ENCODE data around the gene DUXB.

Gene DUXB

DNA sequence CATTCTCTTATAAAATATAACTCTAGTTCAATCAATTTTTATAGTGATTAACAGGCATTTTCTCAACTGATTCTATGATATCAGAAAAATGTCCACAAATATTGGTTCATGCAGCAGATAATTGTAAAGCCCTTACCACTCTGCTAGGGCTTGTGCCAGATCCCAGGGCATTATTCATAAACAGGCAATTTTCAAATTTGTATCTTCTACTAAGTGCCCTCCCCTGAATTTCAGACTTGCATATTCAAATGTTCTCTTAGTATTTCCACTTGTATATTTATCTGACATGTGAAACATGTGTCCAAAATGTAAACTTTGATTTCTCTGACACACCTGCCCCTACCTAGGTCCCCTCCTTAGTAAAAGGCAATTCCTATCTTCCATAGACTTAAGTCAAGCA, 33.8 kb downstream of the DUXB start:
- DNase-seq (ENCODE audit: insufficient read length, low spot score): no peak
- FAIRE-seq: no peak

DNA sequence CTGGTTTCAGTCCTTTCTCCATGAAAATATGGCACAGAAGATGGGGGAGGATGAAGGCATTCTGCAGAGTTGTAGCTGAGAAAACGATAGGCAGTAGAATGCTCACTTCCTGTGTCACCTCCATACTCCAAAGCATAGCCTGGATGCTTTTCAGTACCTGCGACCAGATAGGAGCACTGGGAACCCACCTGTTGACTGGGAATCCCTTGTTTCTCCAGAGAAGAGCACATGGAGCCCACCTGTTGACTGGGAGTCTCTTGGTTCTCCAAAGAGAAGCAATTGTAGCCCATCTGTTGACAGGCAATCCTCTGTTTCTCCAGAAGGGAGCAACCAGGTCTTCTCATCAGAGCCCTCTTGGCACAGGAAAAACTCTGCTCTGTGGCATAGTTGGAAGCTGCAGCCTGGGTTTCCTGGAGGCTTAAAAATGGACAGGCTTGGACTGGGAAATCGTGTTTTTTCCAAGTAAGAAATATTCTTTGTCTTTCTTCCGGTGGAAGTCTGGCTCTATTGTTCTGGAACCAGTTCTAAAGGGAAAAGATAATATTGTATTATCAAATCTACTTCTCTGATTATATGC, 40.4 kb downstream of the DUXB start:
- FAIRE-seq (no peak), DNase-seq (ENCODE audit: insufficient read length, low spot score) (no peak)

DNA sequence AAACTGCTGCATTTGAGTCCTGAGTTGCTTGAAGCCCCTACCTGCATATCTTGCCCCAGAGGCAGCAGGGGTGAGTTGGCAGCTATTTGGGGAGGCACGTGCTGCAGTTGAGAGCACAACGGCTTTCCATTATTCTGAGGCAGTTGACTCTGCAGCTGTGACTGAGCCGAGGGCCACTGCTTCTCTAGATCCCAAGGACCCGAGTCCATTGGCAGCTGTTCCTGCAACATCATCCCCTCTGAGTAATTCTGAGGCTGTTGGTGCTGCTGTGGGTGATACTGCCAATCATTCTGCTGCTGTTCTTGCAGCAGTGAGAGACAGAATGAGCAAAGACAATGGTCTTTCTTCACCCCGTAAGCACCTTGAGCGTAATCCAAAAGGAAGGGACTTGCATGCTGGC, 40.9 kb downstream of the DUXB start:
- no peak for DNase-seq (ENCODE audit: insufficient read length, low spot score)
- no peak for FAIRE-seq

DNA sequence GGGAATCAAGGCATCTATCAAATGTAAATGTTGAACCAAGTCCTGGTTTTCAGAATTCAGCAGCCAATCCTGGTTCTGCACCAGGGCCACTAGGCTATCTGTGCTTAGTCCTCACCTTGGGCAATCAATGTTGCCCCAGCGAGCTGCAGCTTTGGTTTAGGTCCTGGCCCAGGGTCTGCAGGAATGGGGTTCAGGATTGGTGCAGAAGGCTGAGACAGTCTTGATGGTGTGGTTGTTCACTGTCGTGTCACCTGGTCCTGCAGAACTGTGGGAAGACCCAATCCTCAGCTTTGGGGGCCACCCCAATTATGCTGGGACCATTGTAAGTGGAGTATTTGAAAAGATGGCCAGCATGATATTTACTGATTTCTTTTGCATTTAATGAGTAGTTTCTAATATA, 43.1 kb downstream of the DUXB start:
- DNase-seq (ENCODE audit: insufficient read length, low spot score): no peak

DNA sequence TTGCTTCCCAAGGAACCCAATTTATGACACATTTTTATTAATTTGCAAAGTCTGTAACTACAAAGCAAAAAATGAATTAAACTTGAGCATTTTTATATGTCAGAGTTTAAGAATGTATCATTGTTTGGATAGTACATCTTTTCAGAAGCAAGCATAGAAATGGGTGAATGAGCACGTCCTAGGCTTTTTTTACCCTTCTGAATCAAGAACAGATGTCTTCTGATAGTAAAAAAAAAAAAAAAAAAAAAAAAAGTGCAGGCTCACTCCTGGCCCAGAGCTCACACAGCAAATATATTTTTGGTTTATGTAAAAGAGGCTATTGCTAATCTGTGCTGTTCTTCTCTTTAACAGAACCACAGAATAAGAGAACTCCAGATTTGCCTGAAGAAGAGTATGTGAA, 47.3 kb downstream of the DUXB start:
- FAIRE-seq (no peak), DNase-seq (ENCODE audit: insufficient read length, low spot score) (no peak)

More for the DNA sequence above, 43.1 kb downstream of the DUXB start:
- no peak for FAIRE-seq

DNA sequence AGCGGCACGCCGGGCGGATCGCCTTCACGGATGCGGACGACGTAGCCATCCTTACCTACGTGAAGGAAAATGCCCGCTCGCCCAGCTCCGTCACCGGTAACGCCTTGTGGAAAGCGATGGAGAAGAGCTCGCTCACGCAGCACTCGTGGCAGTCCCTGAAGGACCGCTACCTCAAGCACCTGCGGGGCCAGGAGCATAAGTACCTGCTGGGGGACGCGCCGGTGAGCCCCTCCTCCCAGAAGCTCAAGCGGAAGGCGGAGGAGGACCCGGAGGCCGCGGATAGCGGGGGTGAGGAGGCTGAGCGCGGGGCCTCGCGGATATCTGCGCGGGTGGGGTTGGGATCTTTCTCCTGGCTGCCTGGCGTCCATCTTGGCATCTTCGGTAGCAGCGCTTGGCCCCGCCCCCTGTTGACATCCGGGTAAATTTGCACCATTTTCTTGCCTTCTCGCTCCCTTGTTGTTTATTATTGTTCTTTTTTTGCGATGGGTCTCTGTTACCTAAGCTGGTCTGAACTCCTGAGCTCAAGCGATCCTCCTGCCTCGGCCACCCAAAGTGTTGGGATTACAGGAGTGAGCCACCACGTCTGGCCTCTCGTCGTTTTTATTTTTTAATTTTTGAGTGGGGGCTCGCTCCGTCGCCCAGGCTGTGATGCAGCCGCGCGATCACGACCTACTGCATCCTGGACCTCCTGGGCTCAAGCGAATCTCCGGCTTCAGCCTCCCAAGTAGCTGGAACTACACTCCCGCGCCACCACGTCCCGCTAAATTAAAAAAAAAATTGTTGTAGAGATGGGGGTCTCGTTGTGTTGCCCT, 52.8 kb downstream of the DUXB start:
- FAIRE-seq (no peak), DNase-seq (ENCODE audit: insufficient read length, low spot score) (peak; percentile 87)

DNA sequence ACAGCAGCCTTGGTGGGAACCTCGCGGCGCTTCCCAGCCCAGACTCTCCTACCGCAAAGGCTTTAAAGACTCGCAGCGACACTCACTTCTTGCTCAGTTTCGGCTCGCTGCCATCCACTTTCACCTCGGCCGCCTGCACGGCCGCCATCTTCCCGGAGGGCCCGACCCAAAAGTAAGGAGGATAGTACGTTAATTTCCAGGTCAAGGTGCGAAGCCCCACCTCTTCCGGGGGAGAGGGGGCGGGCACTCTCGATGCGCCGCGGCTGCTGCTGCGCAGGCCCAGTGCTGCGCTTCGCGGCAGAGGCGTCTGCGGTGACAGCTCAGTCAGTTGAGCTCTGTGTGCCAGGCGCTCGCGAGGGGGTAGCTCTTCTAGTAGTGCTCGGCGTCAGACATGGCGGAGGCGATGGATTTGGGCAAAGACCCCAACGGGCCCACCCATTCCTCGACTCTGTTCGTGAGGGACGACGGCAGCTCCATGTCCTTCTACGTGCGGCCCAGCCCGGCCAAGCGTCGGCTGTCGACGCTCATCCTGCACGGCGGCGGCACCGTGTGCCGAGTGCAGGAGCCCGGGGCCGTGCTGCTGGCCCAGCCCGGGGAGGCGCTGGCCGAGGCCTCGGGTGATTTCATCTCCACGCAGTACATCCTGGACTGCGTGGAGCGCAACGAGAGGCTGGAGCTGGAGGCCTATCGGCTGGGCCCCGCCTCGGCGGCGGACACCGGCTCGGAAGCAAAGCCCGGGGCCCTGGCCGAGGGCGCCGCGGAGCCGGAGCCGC, 53.6 kb downstream of the DUXB start, which contains the start of the genes KARS1 and TERF2IP:
Gene KARS1, minus strand, starts transcription at position 174 of the 773 bp plus-strand sequence. Its CDS starts 26 bp downstream, at position 148.
Gene TERF2IP, plus strand, starts transcription at position 282 of the 773 bp plus-strand sequence. Its CDS starts 110 bp downstream, at position 392.
- DNase-seq (ENCODE audit: insufficient read length, low spot score): peak; percentile 98
- FAIRE-seq: peak; percentile 92

DNA sequence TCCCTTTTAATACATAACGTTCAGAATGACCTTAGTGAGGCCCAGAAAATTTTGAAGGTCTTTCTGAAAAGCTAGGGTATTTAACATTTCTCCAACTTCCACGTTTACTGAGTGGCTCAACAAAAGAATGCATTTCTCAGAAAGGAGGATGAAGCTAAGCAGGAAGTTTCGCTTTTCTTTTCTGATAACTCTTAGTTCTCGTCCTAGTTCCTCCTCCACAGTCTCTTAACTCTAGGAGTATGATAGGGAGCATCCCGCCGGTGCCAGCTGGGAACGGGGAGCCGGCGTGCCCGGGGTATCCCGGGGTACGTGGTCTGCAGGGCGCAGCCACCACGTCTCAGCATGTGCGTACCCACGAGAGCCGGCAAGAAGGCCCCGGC, 54.2 kb downstream of the DUXB start:
- no peak for DNase-seq (ENCODE audit: insufficient read length, low spot score)
- no peak for FAIRE-seq

DNA sequence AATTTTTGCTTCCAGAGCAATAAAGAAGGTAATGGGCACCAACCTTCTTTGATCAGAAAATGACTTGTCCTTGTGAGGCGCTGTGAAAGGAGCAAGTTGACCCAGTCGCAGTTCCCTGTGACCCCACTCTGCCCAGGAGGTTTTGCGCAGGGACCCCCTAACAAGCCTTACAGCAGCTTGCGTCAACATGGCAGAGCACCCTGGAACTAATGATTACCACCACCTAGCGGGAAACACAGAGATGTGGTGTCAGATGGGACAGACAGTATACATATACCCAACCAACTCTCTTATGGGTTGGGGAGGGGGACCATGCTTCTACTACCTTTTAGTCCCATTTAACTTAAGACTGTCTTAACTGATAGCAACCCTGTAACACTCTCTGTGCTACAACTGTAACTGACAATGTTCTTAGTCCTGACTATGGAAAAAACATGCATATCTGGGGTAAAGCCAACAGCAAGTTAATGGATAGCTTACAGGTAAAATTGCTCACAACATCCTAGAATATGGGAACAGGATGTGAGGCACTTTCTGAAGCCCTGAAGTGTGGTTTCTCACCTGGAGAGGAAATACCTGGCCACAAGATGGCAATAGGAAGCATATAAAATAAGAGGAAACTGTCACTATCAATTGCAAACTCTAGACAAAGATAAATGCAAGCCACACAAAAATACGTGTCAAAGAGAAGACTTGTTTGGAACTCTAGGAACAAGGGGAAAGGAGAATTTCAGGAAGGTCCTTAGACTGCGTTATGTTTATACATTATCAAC, 56.8 kb downstream of the DUXB start:
- peak; percentile 38 for FAIRE-seq

More for the DNA sequence above, 56.8 kb downstream of the DUXB start:
- no peak for DNase-seq (ENCODE audit: insufficient read length, low spot score)

Measured in HTR-8/SVneo (cell line).